Measurements from ENCODE around the gene GARIN3. TPM values are rescaled to one million over a fixed set of nuclear protein-coding genes. Genes with fewer than 3 reads are reported as not detected.
"Not testable (repeated sequence)": the region's sequence is repeated elsewhere in the genome, so short reads cannot be mapped to it uniquely, and the experiment has no call there.

The GARIN3 gene
- total RNA-seq, 1 donor from 2014 or later, result not detected

- FAIRE-seq, result no peak
- no peak for DNase-seq (ENCODE audit: low spot score in 2 of 2)
These were observed 20.4 kb upstream of the GARIN3 start for GRCh38 chr5:157186309-157187045.

- FAIRE-seq; DNase-seq (ENCODE audit: low spot score in 2 of 2): not testable (repeated sequence)
These were observed 19.1 kb upstream of the GARIN3 start for GRCh38 chr5:157185122-157185521.

- DNase-seq (ENCODE audit: low spot score in 2 of 2), result no peak
- FAIRE-seq, result no peak
These were observed 18.1 kb upstream of the GARIN3 start for GRCh38 chr5:157184117-157184670.

GRCh38 chr5:157182143-157182757 is 16.2 kb upstream of the GARIN3 start:
- DNase-seq (ENCODE audit: low spot score in 2 of 2) (no peak), FAIRE-seq (no peak)

GRCh38 chr5:157180374-157181264 is 14.6 kb upstream of the GARIN3 start, which contains the start of gene ITK:
TSS of gene ITK (plus strand) at chr5:157180840. CDS start at chr5:157180978, 138 bp downstream.
- FAIRE-seq, result no peak
- no peak for DNase-seq (ENCODE audit: low spot score in 2 of 2)

GRCh38 chr5:157178966-157179365 is 12.9 kb upstream of the GARIN3 start:
- no peak for DNase-seq (ENCODE audit: low spot score in 2 of 2)
- no peak for FAIRE-seq

GRCh38 chr5:157177953-157178352 is 11.9 kb upstream of the GARIN3 start:
- DNase-seq (ENCODE audit: low spot score in 2 of 2) (no peak), FAIRE-seq (no peak)

- DNase-seq (ENCODE audit: low spot score in 2 of 2), result no peak
- FAIRE-seq, result no peak
These were observed 9.1 kb upstream of the GARIN3 start for GRCh38 chr5:157175071-157175612.

- DNase-seq (ENCODE audit: low spot score in 2 of 2), result no peak
- no peak for FAIRE-seq
These were observed 6.3 kb upstream of the GARIN3 start for GRCh38 chr5:157172403-157172802.

- no peak for DNase-seq (ENCODE audit: low spot score in 2 of 2)
- FAIRE-seq, result no peak
These were observed 2.2 kb upstream of the GARIN3 start for GRCh38 chr5:157168286-157168685.

GRCh38 chr5:157167214-157167621 is 1.2 kb upstream of the GARIN3 start:
- no peak for DNase-seq (ENCODE audit: low spot score in 2 of 2)
- no peak for FAIRE-seq

GRCh38 chr5:157165668-157166067 is 396 bp downstream of the GARIN3 start:
- FAIRE-seq, result no peak
- DNase-seq (ENCODE audit: low spot score in 2 of 2), result no peak

- DNase-seq (ENCODE audit: low spot score in 2 of 2) (no peak), FAIRE-seq (no peak)
These were observed 803 bp downstream of the GARIN3 start for GRCh38 chr5:157165261-157165660.

GRCh38 chr5:157164521-157164920 is 1.5 kb downstream of the GARIN3 start:
- no peak for FAIRE-seq
- no peak for DNase-seq (ENCODE audit: low spot score in 2 of 2)

GRCh38 chr5:157162919-157163510 is 3.0 kb downstream of the GARIN3 start:
- FAIRE-seq, result no peak
- no peak for DNase-seq (ENCODE audit: low spot score in 2 of 2)

- no peak for FAIRE-seq
These were observed 4.1 kb downstream of the GARIN3 start for GRCh38 chr5:157161996-157162395.

GRCh38 chr5:157160001-157160400 is 6.1 kb downstream of the GARIN3 start:
- DNase-seq (ENCODE audit: low spot score in 2 of 2) (no peak), FAIRE-seq (no peak)

More at GRCh38 chr5:157161996-157162395, 4.1 kb downstream of the GARIN3 start:
- DNase-seq (ENCODE audit: low spot score in 2 of 2), result no peak

GRCh38 chr5:157159209-157159751 is 6.8 kb downstream of the GARIN3 start:
- DNase-seq (ENCODE audit: low spot score in 2 of 2) (no peak), FAIRE-seq (no peak)

GRCh38 chr5:157157293-157157891 is 8.7 kb downstream of the GARIN3 start:
- FAIRE-seq (no peak), DNase-seq (ENCODE audit: low spot score in 2 of 2) (no peak)

Measured in frontal cortex (tissue), 4 donors.